H1 (cell line): ENCODE measurements around the gene MSH5. TPM values are rescaled to one million over a fixed set of nuclear protein-coding genes. Genes with fewer than 3 reads are reported as not detected.

ENCODE experiments used
- ASH2L ChIP-seq: fragments of 200-600, 300-600 bp; sonication (generic); IDR thresholded peaks from one replicate; pipeline ENCODE4 v1.7.1; 2017; ENCODE audit warnings: low read length
- BRCA1 ChIP-seq: IDR thresholded peaks from 2 replicates; pipeline ENCODE4 v1.6.1; 2012; ENCODE audit warnings: low read depth, low read length, improper control_type of control experiment
- CHD1 ChIP-seq: IDR thresholded peaks from 2 replicates; pipeline ENCODE4 v1.6.1; 2012; ENCODE audit warnings: low read depth, low read length, improper control_type of control experiment
- CTBP2 ChIP-seq: IDR thresholded peaks from 2 replicates; pipeline ENCODE4 v1.7.0; 2011; ENCODE audit warnings: borderline replicate concordance, mild to moderate bottlenecking, moderate library complexity, mixed read lengths, low read length; ENCODE audit not compliant: insufficient read depth, insufficient read length
- EP300 ChIP-seq, 2 experiments: IDR thresholded peaks; 1 replicate in 1 of 2; 2 replicates in 1 of 2; pipeline ENCODE4 v1.6.1; 2011 to 2012; ENCODE audit warnings: low read depth in 2 of 2, low read length in 2 of 2, mild to moderate bottlenecking in 2 of 2, borderline replicate concordance in 1 of 2, inconsistent platforms in 1 of 2, moderate library complexity in 1 of 2
- GTF2F1 ChIP-seq: IDR thresholded peaks from 2 replicates; pipeline ENCODE4 v1.6.1; 2012; ENCODE audit warnings: low read depth, low read length, improper control_type of control experiment, borderline replicate concordance
- HDAC2 ChIP-seq, 2 experiments: fragments of 300-600 bp in 1 of 2; sonication (generic) in 1 of 2; IDR thresholded peaks; 2 replicates each; pipeline ENCODE4 v1.6.1; 2011 to 2012; ENCODE audit warnings: low read depth in 2 of 2, low read length in 2 of 2, mild to moderate bottlenecking in 2 of 2, moderate library complexity in 2 of 2, borderline replicate concordance in 1 of 2, inconsistent platforms in 1 of 2
- KDM1A ChIP-seq: fragments of 200-600, 300-600 bp; sonication (generic); IDR thresholded peaks from 2 replicates; pipeline ENCODE4 v1.7.1; 2016; ENCODE audit warnings: mild to moderate bottlenecking, low read length, borderline replicate concordance
- KDM4A ChIP-seq: IDR thresholded peaks from one replicate; pipeline ENCODE4 v1.7.1; 2012; ENCODE audit warnings: low read depth, mild to moderate bottlenecking, moderate library complexity, low read length, inconsistent platforms; ENCODE audit not compliant: severe bottlenecking
- NANOG ChIP-seq: IDR thresholded peaks from 2 replicates; pipeline ENCODE4 v1.6.1; 2011; ENCODE audit warnings: low read length, low read depth, mild to moderate bottlenecking, inconsistent platforms; ENCODE audit not compliant: insufficient read depth, poor library complexity, severe bottlenecking
- PHF8 ChIP-seq: fragments of 200-600 bp; sonication (generic); conservative IDR thresholded peaks from 2 replicates; pipeline ENCODE4 v1.7.1; 2012; ENCODE audit warnings: low read depth, mild to moderate bottlenecking, inconsistent platforms, low read length, moderate library complexity
- POLR2AphosphoS5 ChIP-seq: IDR thresholded peaks from 2 replicates; pipeline ENCODE4 v1.6.1; 2011; ENCODE audit warnings: low read depth, low read length
- RAD21 ChIP-seq, 2 experiments: IDR thresholded peaks in 1 of 2; conservative IDR thresholded peaks in 1 of 2; 2 replicates each; pipeline ENCODE4 v1.6.1; 2011; ENCODE audit warnings: low read depth in 2 of 2, low read length in 2 of 2, improper control_type of control experiment in 1 of 2, inconsistent platforms in 1 of 2, mild to moderate bottlenecking in 1 of 2, moderate library complexity in 1 of 2
- RBBP5 ChIP-seq: IDR thresholded peaks from 2 replicates; pipeline ENCODE4 v1.7.1; 2012; ENCODE audit warnings: low read depth, mild to moderate bottlenecking, inconsistent platforms, low read length, moderate library complexity, borderline replicate concordance
- RNF2 ChIP-seq: fragments of 200-900, 300-1000 bp; sonication (generic); IDR thresholded peaks from 2 replicates; pipeline ENCODE4 v1.7.1; 2016; ENCODE audit warnings: borderline replicate concordance, low read depth, mild to moderate bottlenecking, antibody characterized with exemption, low read length; ENCODE audit not compliant: poor library complexity, severe bottlenecking; ENCODE audit errors: missing control alignments
- RXRA ChIP-seq: IDR thresholded peaks from 2 replicates; pipeline ENCODE4 v1.6.1; 2011; ENCODE audit warnings: low read depth, mild to moderate bottlenecking, low read length, moderate library complexity; ENCODE audit not compliant: insufficient read depth
- SP2 ChIP-seq: IDR thresholded peaks from 2 replicates; pipeline ENCODE4 v1.6.1; 2012; ENCODE audit warnings: mild to moderate bottlenecking, low read length, inconsistent platforms
- SP4 ChIP-seq: IDR thresholded peaks from 2 replicates; pipeline ENCODE4 v1.6.1; 2012; ENCODE audit warnings: low read length, inconsistent platforms
- TAF1 ChIP-seq: IDR thresholded peaks from 2 replicates; pipeline ENCODE4 v1.6.1; 2011; ENCODE audit warnings: mild to moderate bottlenecking, low read depth, low read length
- USF2 ChIP-seq: IDR thresholded peaks from 2 replicates; pipeline ENCODE4 v1.6.1; 2011; ENCODE audit warnings: low read length, improper control_type of control experiment
- ZNF274 ChIP-seq: IDR thresholded peaks from 2 replicates; pipeline ENCODE4 v1.7.0; 2012; ENCODE audit warnings: low read length, borderline replicate concordance; ENCODE audit errors: extremely low read depth
- polyA plus RNA-seq, 7 experiments: library from polyadenylated mRNA; depleted of rRNA in 3 of 7; stranded (reverse) in 5 of 7; unstranded in 2 of 7; fragments of >200 nt in 5 of 7; fragments of 200-250 nt in 2 of 7; gene quantifications; 1 replicate in 5 of 7; 2 replicates in 1 of 7; 4 replicates in 1 of 7; pipeline versions ENCODE4 v1.2.1 to v1.2.3, GENCODE V29; 2011 to 2013; ENCODE audit warnings: missing spikeins in 2 of 7, mixed read lengths in 2 of 7
- total RNA-seq: library from RNA; stranded (reverse); fragmentation: NEBNext Ultra II Directional; extraction: Animal tissue kit (Norgen Biotek cat#: 25700); gene quantifications from 2 replicates; pipeline ENCODE4 v1.2.1, GENCODE V29; 2021

The MSH5 gene
- total and polyA plus RNA-seq, 2 of the 8 experiments (the other 6 are each of a cell fraction or from before 2014, with no cell fraction given): 25.3 to 26.5 TPM

GRCh38 chr6:31717499-31718222, 22.1 kb upstream of the MSH5 start (continued):
- no peak for TF ChIP-seq EP300 (IDR thresholded peaks at IDR 0.05; ENCODE audit: borderline replicate concordance in 1 of 2, low read depth in 2 of 2, low read length in 2 of 2)
- TF ChIP-seq RXRA: no peak
- TF ChIP-seq RAD21 (IDR thresholded peaks at IDR 0.05 in 1 of 2, conservative IDR thresholded peaks at IDR 0.05 in 1 of 2; ENCODE audit: low read depth in 2 of 2, low read length in 2 of 2): peak; percentile 50 to 56; a peak in 3 of 4 replicates
- TF ChIP-seq NANOG: no peak
- TF ChIP-seq HDAC2 (IDR thresholded peaks at IDR 0.05; ENCODE audit: borderline replicate concordance in 1 of 2, low read depth in 2 of 2, low read length in 2 of 2): 0 out of 4 replicates have a peak, but pooled peaks of 1 of the 2 experiments have one; percentile 45
- no peak for TF ChIP-seq GTF2F1
- TF ChIP-seq SP4: no peak
- no peak for TF ChIP-seq ZNF274
- TF ChIP-seq RNF2: no peak
- no peak for TF ChIP-seq PHF8
- TF ChIP-seq CTBP2: no peak
- no peak for TF ChIP-seq CHD1
- no peak for TF ChIP-seq TAF1
- TF ChIP-seq BRCA1: no peak
- no peak for TF ChIP-seq USF2
- TF ChIP-seq SP2: no peak
- no peak for TF ChIP-seq ASH2L
- TF ChIP-seq RBBP5: no peak
- TF ChIP-seq KDM1A: no peak
- TF ChIP-seq KDM4A: no peak
- no peak for TF ChIP-seq POLR2AphosphoS5
